ENCODE data around the gene C2orf92.

C2orf92 gene

GRCh38 chr2:97718051-97718882 is 48.8 kb downstream of the C2orf92 start:
- H3K27ac ChIP-seq = no peak overlapping the region
- no peak for TF ChIP-seq CTCF (conservative IDR thresholded peaks at IDR 0.05)
- TF ChIP-seq ZFX (IDR thresholded peaks at IDR 0.05) = no peak

- TF ChIP-seq ZFX (IDR thresholded peaks at IDR 0.05) (no peak), CTCF (conservative IDR thresholded peaks at IDR 0.05) (no peak)
- no peak overlapping the region for H3K27ac ChIP-seq
These were observed 49.4 kb downstream of the C2orf92 start for GRCh38 chr2:97718942-97719341.

- H3K27ac ChIP-seq = no peak overlapping the region
- TF ChIP-seq CTCF (conservative IDR thresholded peaks at IDR 0.05) = no peak
- no peak for TF ChIP-seq ZFX (IDR thresholded peaks at IDR 0.05)
These were observed 50.0 kb downstream of the C2orf92 start for GRCh38 chr2:97719362-97720155.

GRCh38 chr2:97720746-97721145 is 51.2 kb downstream of the C2orf92 start:
- H3K27ac ChIP-seq = no peak overlapping the region
- TF ChIP-seq ZFX (IDR thresholded peaks at IDR 0.05) (no peak), CTCF (conservative IDR thresholded peaks at IDR 0.05) (no peak)

GRCh38 chr2:97722227-97722626 is 52.7 kb downstream of the C2orf92 start:
- TF ChIP-seq CTCF (conservative IDR thresholded peaks at IDR 0.05) = no peak
- no peak for TF ChIP-seq ZFX (IDR thresholded peaks at IDR 0.05)
- no peak overlapping the region for H3K27ac ChIP-seq

- TF ChIP-seq ZFX (IDR thresholded peaks at IDR 0.05) (no peak), CTCF (conservative IDR thresholded peaks at IDR 0.05) (no peak)
- no peak overlapping the region for H3K27ac ChIP-seq
These were observed 53.9 kb downstream of the C2orf92 start for GRCh38 chr2:97723156-97724072.

Data from C4-2B (cell line).